ENCODE measurements around the gene CLEC4F.

CLEC4F gene

GRCh38 chr2:70779911-70780545 lies 40.4 kb downstream of the CLEC4F start:
- DNase-seq, result no peak

- DNase-seq, result no peak
Measured at GRCh38 chr2:70779491-70779890, 40.9 kb downstream of the CLEC4F start.

- DNase-seq, result no peak
Measured at GRCh38 chr2:70778676-70779075, 41.7 kb downstream of the CLEC4F start.

GRCh38 chr2:70777450-70777849 lies 42.9 kb downstream of the CLEC4F start:
- no peak for DNase-seq

- DNase-seq, result no peak
Measured at GRCh38 chr2:70776266-70776665, 44.1 kb downstream of the CLEC4F start.

- DNase-seq, result no peak
Measured at GRCh38 chr2:70775141-70775540, 45.3 kb downstream of the CLEC4F start.

- DNase-seq, result no peak
Measured at GRCh38 chr2:70772486-70773155, 47.8 kb downstream of the CLEC4F start.

GRCh38 chr2:70771446-70771845 lies 49.0 kb downstream of the CLEC4F start:
- no peak for DNase-seq

- DNase-seq, result no peak
Measured at GRCh38 chr2:70769450-70769849, 50.9 kb downstream of the CLEC4F start.

- no peak for DNase-seq
Measured at GRCh38 chr2:70768590-70769085, 51.8 kb downstream of the CLEC4F start.

GRCh38 chr2:70767699-70768589 lies 52.5 kb downstream of the CLEC4F start, which contains the start of gene ADD2:
Gene ADD2, minus strand, starts transcription at chr2:70768200. Its CDS starts 61,792 bp downstream, at chr2:70706408.
- DNase-seq, result no peak

- DNase-seq, result no peak
Measured at GRCh38 chr2:70767079-70767698, 53.2 kb downstream of the CLEC4F start.

GRCh38 chr2:70766357-70767078 lies 53.9 kb downstream of the CLEC4F start:
- no peak for DNase-seq

- no peak for DNase-seq
Measured at GRCh38 chr2:70765507-70765906, 54.9 kb downstream of the CLEC4F start.

GRCh38 chr2:70759446-70759845 lies 61.0 kb downstream of the CLEC4F start:
- no peak for DNase-seq

Data from NCI-H2081 treated with DMSO at 0.1 percent for 48 hours (cell line).